ENCODE data around the gene IQCK.

Gene IQCK

GRCh38 chr16:19835968-19836421, 117.9 kb downstream of the IQCK start:
- Histone ChIP-seq H3K4me3 (ENCODE audit: low read length) (no peak overlapping the region), H3K36me3 (ENCODE audit: insufficient read depth, low read length) (no peaks in the 10 kb centered on the region), H3K4me2 (ENCODE audit: low read length) (no peak overlapping the region), H3K9me3 (replicated peaks; ENCODE audit: low read length) (no peaks in the 10 kb centered on the region), H3K27me3 (ENCODE audit: control insufficient read depth, insufficient read depth, low read length) (no peaks in the 10 kb centered on the region), H3K9ac (ENCODE audit: low read depth, low read length) (no peak overlapping the region), H3K4me1 (ENCODE audit: control insufficient read depth, insufficient read depth, low read length) (peaks cover 22% of the 10 kb centered on the region)

GRCh38 chr16:19837331-19837980, 119.4 kb downstream of the IQCK start:
- Histone ChIP-seq H3K27me3 (ENCODE audit: control insufficient read depth, insufficient read depth, low read length) (no peaks in the 10 kb centered on the region), H3K4me2 (ENCODE audit: low read length) (no peak overlapping the region), H3K4me3 (ENCODE audit: low read length) (no peak overlapping the region), H3K4me1 (ENCODE audit: control insufficient read depth, insufficient read depth, low read length) (peaks cover 9% of the 10 kb centered on the region), H3K9me3 (replicated peaks; ENCODE audit: low read length) (no peaks in the 10 kb centered on the region), H3K36me3 (ENCODE audit: insufficient read depth, low read length) (no peaks in the 10 kb centered on the region), H3K9ac (ENCODE audit: low read depth, low read length) (no peak overlapping the region)

GRCh38 chr16:19837984-19838707, 120.1 kb downstream of the IQCK start:
- H3K4me3 ChIP-seq (ENCODE audit: low read length): no peak overlapping the region
- no peaks in the 10 kb centered on the region for H3K36me3 ChIP-seq (ENCODE audit: insufficient read depth, low read length)
- H3K9ac ChIP-seq (ENCODE audit: low read depth, low read length): no peak overlapping the region
- H3K4me2 ChIP-seq (ENCODE audit: low read length): no peak overlapping the region
- H3K9me3 ChIP-seq (replicated peaks; ENCODE audit: low read length): no peaks in the 10 kb centered on the region
- H3K4me1 ChIP-seq (ENCODE audit: control insufficient read depth, insufficient read depth, low read length): peaks cover 6% of the 10 kb centered on the region
- no peaks in the 10 kb centered on the region for H3K27me3 ChIP-seq (ENCODE audit: control insufficient read depth, insufficient read depth, low read length)

DNA sequence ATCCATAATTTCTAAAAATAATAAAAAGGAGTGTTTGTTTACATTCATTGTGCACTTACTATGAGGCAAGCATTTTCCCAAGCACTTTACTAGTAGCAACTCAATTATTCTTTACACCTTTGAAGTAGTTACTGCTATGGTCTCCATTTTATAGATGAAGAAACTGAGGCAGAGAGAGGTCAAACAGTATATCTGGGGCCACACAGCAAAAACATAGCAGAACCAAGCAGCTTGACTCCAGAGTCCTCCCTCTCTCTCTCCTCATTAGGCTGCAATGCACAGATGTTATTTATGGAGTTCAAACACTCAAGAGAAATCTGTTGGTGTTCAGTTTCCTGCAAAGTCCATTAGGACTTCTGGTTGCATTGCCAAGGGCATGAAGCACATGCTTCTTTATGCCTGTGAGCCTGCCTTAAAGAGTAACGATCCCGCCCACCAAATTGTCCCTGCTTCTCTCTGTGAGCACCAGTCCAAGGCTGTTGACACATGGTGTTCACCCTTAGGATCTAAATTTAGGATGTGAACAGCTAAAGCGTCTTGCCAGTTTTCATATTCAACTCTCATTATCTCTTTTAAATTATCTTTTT, 122.5 kb downstream of the IQCK start:
- Histone ChIP-seq H3K4me1 (ENCODE audit: control insufficient read depth, insufficient read depth, low read length) (peaks cover 17% of the 10 kb centered on the region), H3K36me3 (ENCODE audit: insufficient read depth, low read length) (no peaks in the 10 kb centered on the region), H3K4me2 (ENCODE audit: low read length) (no peak overlapping the region), H3K27me3 (ENCODE audit: control insufficient read depth, insufficient read depth, low read length) (no peaks in the 10 kb centered on the region), H3K9me3 (replicated peaks; ENCODE audit: low read length) (no peaks in the 10 kb centered on the region), H3K4me3 (ENCODE audit: low read length) (no peak overlapping the region), H3K9ac (ENCODE audit: low read depth, low read length) (no peak overlapping the region)

GRCh38 chr16:19841184-19841583, 123.1 kb downstream of the IQCK start:
- no peak overlapping the region for H3K4me2 ChIP-seq (ENCODE audit: low read length)
- H3K4me1 ChIP-seq (ENCODE audit: control insufficient read depth, insufficient read depth, low read length): peaks cover 20% of the 10 kb centered on the region
- H3K9me3 ChIP-seq (replicated peaks; ENCODE audit: low read length): no peaks in the 10 kb centered on the region
- no peak overlapping the region for H3K4me3 ChIP-seq (ENCODE audit: low read length)
- no peaks in the 10 kb centered on the region for H3K27me3 ChIP-seq (ENCODE audit: control insufficient read depth, insufficient read depth, low read length)
- no peaks in the 10 kb centered on the region for H3K36me3 ChIP-seq (ENCODE audit: insufficient read depth, low read length)
- no peak overlapping the region for H3K9ac ChIP-seq (ENCODE audit: low read depth, low read length)

DNA sequence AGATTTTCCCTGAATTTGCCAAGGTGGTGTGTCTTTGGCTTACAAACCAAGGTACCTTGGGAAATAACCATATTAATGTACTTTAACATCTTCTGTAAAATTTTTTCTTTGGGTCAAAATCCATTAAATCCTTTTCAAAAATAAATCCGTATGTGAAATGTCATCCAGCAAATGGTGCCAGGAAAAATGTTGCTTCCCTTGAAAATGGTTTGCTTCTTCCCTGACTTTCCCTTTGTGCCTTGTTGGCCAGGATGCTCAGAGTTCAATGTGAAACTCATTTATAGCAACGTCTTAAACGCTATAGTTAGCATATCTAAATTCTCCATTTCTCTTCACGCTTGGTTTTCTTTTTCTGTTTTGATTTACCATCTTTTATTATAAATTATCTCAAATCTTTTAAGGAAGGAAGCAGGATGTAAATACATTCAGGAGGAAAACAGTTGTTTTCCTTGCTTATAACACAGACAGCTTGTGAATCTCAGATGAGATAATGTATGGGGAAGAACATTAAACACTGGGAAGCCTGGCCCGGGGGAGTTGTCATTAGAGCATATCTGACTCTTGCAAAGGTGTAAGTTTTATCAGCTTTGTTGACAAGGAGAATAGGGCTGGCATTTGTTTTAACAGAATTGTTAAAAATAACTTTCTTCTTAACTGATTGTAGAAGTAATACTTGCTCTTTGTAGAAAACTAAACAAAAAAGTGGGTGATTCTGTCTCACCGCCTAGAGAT, 124.5 kb downstream of the IQCK start:
- no peaks in the 10 kb centered on the region for H3K36me3 ChIP-seq (ENCODE audit: insufficient read depth, low read length)
- H3K9ac ChIP-seq (ENCODE audit: low read depth, low read length): no peak overlapping the region
- H3K4me2 ChIP-seq (ENCODE audit: low read length): no peak overlapping the region
- no peaks in the 10 kb centered on the region for H3K9me3 ChIP-seq (replicated peaks; ENCODE audit: low read length)
- H3K4me1 ChIP-seq (ENCODE audit: control insufficient read depth, insufficient read depth, low read length): peaks cover 16% of the 10 kb centered on the region
- H3K27me3 ChIP-seq (ENCODE audit: control insufficient read depth, insufficient read depth, low read length): no peaks in the 10 kb centered on the region
- H3K4me3 ChIP-seq (ENCODE audit: low read length): no peak overlapping the region

DNA sequence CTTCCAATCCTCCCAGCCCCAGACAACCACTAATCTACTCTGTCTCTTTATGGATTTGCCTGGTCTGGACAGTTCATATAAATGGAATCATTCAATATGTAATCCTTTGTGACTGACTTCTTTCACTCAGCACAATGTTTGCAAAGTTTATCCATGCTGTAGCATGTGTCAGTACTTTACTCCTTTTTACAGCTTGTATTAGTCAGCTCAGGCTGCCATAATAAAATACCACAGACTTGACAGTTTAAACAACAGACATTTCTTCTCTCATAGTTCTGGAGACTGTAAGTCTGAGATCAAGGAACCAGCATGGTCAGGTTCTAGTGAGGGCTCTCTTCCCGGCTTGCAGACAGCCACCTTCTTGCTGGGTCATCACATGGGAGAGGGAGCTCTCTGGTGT, 125.3 kb downstream of the IQCK start:
- H3K9me3 ChIP-seq (replicated peaks; ENCODE audit: low read length): no peaks in the 10 kb centered on the region
- peak overlapping the region; percentile 11 for H3K9ac ChIP-seq (ENCODE audit: low read depth, low read length)

DNA sequence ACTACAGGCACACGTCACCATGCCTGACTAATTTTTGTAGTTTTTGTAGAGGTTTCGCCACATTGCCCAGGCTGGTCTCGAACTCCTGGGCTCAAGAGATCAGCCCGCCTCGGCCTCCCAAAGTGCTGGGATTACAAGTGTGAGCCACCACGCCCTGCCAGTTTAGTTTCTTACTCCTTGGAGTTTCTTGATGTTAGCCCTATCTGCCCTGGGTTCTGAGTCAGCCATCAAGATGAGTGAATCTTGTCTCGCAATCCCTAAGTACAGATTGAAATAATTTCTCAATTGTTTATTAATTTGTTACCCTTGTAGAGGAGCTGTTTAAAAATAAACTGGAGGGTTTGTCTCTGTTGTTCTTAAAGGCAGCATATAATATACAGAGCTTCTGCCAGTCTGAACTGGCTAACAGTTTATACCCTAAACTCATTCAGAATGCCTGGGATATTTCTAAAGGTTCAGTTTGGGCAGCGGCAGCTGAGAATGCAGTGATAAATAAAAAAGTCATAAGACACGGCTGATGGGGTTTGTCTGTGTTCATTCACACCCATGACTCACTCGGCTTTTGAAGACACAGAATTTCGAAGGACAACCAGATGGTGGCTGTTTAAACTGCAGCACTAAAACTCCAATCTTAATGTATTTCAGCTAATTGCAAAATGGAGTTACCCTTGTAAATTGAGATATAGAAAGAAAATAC, 127.0 kb downstream of the IQCK start:
- Histone ChIP-seq H3K36me3 (ENCODE audit: insufficient read depth, low read length) (no peaks in the 10 kb centered on the region), H3K4me2 (ENCODE audit: low read length) (peak overlapping the region; percentile 13), H3K9me3 (replicated peaks; ENCODE audit: low read length) (no peaks in the 10 kb centered on the region), H3K4me1 (ENCODE audit: control insufficient read depth, insufficient read depth, low read length) (peaks cover 16% of the 10 kb centered on the region), H3K4me3 (ENCODE audit: low read length) (no peak overlapping the region), H3K9ac (ENCODE audit: low read depth, low read length) (peak overlapping the region; percentile 72), H3K27me3 (ENCODE audit: control insufficient read depth, insufficient read depth, low read length) (no peaks in the 10 kb centered on the region)

More for the DNA sequence above, 125.3 kb downstream of the IQCK start:
- Histone ChIP-seq H3K36me3 (ENCODE audit: insufficient read depth, low read length) (no peaks in the 10 kb centered on the region), H3K4me3 (ENCODE audit: low read length) (no peak overlapping the region), H3K4me2 (ENCODE audit: low read length) (no peak overlapping the region), H3K4me1 (ENCODE audit: control insufficient read depth, insufficient read depth, low read length) (peaks cover 16% of the 10 kb centered on the region), H3K27me3 (ENCODE audit: control insufficient read depth, insufficient read depth, low read length) (no peaks in the 10 kb centered on the region)

DNA sequence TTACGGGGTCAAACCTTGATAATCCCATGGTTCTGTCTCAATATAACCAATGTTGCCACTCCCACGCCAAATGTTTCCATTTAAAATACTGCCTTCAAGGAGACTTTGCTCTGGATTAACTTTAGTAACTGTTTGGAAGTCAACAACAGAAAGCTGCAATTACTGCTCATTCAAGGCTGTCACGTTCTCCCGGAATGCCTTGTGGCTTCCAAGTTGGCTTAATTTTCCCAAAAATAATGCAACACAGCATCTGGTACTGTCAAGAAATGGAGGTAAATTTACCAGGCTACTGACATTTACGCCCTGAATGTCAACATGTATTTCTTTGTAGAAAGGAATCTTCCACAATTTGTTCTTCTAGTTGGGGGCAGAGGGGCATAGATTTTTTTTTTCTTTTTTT, 128.4 kb downstream of the IQCK start:
- no peaks in the 10 kb centered on the region for H3K27me3 ChIP-seq (ENCODE audit: control insufficient read depth, insufficient read depth, low read length)
- no peaks in the 10 kb centered on the region for H3K36me3 ChIP-seq (ENCODE audit: insufficient read depth, low read length)
- H3K9ac ChIP-seq (ENCODE audit: low read depth, low read length): no peak overlapping the region
- no peak overlapping the region for H3K4me3 ChIP-seq (ENCODE audit: low read length)
- H3K4me2 ChIP-seq (ENCODE audit: low read length): no peak overlapping the region
- H3K9me3 ChIP-seq (replicated peaks; ENCODE audit: low read length): no peaks in the 10 kb centered on the region
- peaks cover 13% of the 10 kb centered on the region for H3K4me1 ChIP-seq (ENCODE audit: control insufficient read depth, insufficient read depth, low read length)

DNA sequence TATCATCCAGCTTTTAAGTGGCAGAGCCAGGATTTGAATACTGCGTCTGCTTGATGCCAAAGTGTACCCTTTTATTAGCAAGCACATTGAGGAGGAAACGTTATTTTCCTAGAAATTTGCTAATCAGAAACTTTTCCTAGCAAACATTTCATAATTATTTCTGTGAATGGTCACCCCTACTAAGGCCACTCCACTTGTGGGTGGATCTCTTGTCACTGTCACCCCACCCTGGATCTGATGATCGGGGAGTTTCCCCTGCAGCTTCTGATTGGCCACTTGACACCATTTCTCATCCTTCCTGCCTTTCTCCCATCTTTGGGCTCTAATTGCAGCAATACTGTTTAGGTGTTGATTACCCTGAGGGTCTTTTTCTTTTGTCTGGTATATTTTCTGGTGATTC, 130.7 kb downstream of the IQCK start:
- H3K27me3 ChIP-seq (ENCODE audit: control insufficient read depth, insufficient read depth, low read length): no peaks in the 10 kb centered on the region
- peaks cover 10% of the 10 kb centered on the region for H3K4me1 ChIP-seq (ENCODE audit: control insufficient read depth, insufficient read depth, low read length)
- no peaks in the 10 kb centered on the region for H3K36me3 ChIP-seq (ENCODE audit: insufficient read depth, low read length)
- no peaks in the 10 kb centered on the region for H3K9me3 ChIP-seq (replicated peaks; ENCODE audit: low read length)
- H3K4me2 ChIP-seq (ENCODE audit: low read length): no peak overlapping the region
- no peak overlapping the region for H3K4me3 ChIP-seq (ENCODE audit: low read length)
- H3K9ac ChIP-seq (ENCODE audit: low read depth, low read length): no peak overlapping the region

Measured in skeletal muscle satellite cell (primary cell).